Fibroblast of lung (primary cell): ENCODE data around the gene ACY1. TPM values are rescaled to one million over a fixed set of nuclear protein-coding genes. Genes with fewer than 3 reads are reported as not detected.

Experiments used
- DNase-seq, 2 donors: peaks; one replicate each; pipeline versions ENCODE4 v3.0.0 to v3.0.0-alpha.2; 2010; ENCODE audit warnings: low read depth in 2 of 2
- H2AFZ ChIP-seq: 2 replicates; pipeline ENCODE4 v1.5.1; 2012; ENCODE audit warnings: low read length, control low read depth, inconsistent platforms
- H3K27ac ChIP-seq: 2 replicates; pipeline ENCODE4 v1.5.1; 2011; ENCODE audit warnings: low read length, control low read depth; ENCODE audit not compliant: insufficient read depth
- H3K27me3 ChIP-seq: 2 replicates; pipeline ENCODE4 v1.5.1; 2011; ENCODE audit warnings: mild to moderate bottlenecking, low read length; ENCODE audit not compliant: control insufficient read depth, insufficient read depth
- H3K36me3 ChIP-seq: 2 replicates; pipeline ENCODE4 v1.5.1; 2011; ENCODE audit warnings: low read length; ENCODE audit not compliant: control insufficient read depth, insufficient read depth
- H3K4me1 ChIP-seq: 2 replicates; pipeline ENCODE4 v1.5.1; 2011; ENCODE audit warnings: low read length; ENCODE audit not compliant: control insufficient read depth, insufficient read depth; ENCODE audit errors: extremely low read depth
- H3K4me2 ChIP-seq: 2 replicates; pipeline ENCODE4 v1.5.1; 2011; ENCODE audit warnings: low read length, control low read depth; ENCODE audit not compliant: insufficient read depth; ENCODE audit errors: extremely low read depth
- H3K4me3 ChIP-seq, 4 experiments: fragments of 200-600 bp in 1 of 4; sonication (generic) in 1 of 4; replicated peaks in 1 of 4; 2 replicates each; pipeline ENCODE4 v1.5.1; 2011 to 2016; ENCODE audit warnings: low read length in 4 of 4, low read depth in 3 of 4, mild to moderate bottlenecking in 3 of 4, control low read depth in 2 of 4, inconsistent platforms in 1 of 4, mixed read lengths in 1 of 4; ENCODE audit not compliant: insufficient read depth in 1 of 4; ENCODE audit errors: control extremely low read depth in 1 of 4
- H3K79me2 ChIP-seq: 2 replicates; pipeline ENCODE4 v1.5.1; 2012; ENCODE audit warnings: mild to moderate bottlenecking, low read length, inconsistent platforms; ENCODE audit not compliant: control insufficient read depth, insufficient read depth
- H3K9ac ChIP-seq: 2 replicates; pipeline ENCODE4 v1.5.1; 2011; ENCODE audit warnings: mild to moderate bottlenecking, low read length, control low read depth; ENCODE audit not compliant: insufficient read depth
- H3K9me3 ChIP-seq: 2 replicates; pipeline ENCODE4 v1.5.1; 2012; ENCODE audit warnings: low read depth, low read length; ENCODE audit not compliant: control insufficient read depth, insufficient read depth
- H4K20me1 ChIP-seq: 2 replicates; pipeline ENCODE4 v1.5.1; 2011; ENCODE audit warnings: low read length; ENCODE audit not compliant: control insufficient read depth, insufficient read depth; ENCODE audit errors: extremely low read depth
- EZH2 ChIP-seq: IDR thresholded peaks from 2 replicates; pipeline ENCODE4 v1.5.1; 2012; ENCODE audit warnings: low read length, control low read depth, mild to moderate bottlenecking; ENCODE audit errors: missing control alignments
- polyA minus RNA-seq: library from RNA; depleted of rRNA, polyadenylated mRNA; stranded (reverse); fragments of >200 nt; gene quantifications from 2 replicates; pipeline ENCODE4 v1.2.3, GENCODE V29; 2011; ENCODE audit warnings: low replicate concordance
- polyA plus RNA-seq, 2 donors: library from polyadenylated mRNA; depleted of rRNA in 1 of 2; stranded (reverse) in 1 of 2; unstranded in 1 of 2; fragments of >200 nt; gene quantifications; 2 replicates each; pipeline ENCODE4 v1.2.1, GENCODE V29; 2011 to 2012; ENCODE audit warnings: missing spikeins in 1 of 2
- total RNA-seq: library from RNA; depleted of rRNA; stranded (reverse); fragments of >200 nt; gene quantifications from 2 replicates; pipeline ENCODE4 v1.2.1, GENCODE V29; 2014
- TF ChIP-seq, protein P1 (sequence below), 2 donors: IDR thresholded peaks in 1 of 2; conservative IDR thresholded peaks in 1 of 2; 1 replicate in 1 of 2; 2 replicates in 1 of 2; pipeline ENCODE4 v1.5.1; 2011 to 2012; ENCODE audit warnings: low read length in 2 of 2, control low read depth in 1 of 2, inconsistent platforms in 1 of 2, low read depth in 1 of 2, mild to moderate bottlenecking in 1 of 2

ACY1 gene
- total RNA-seq (36.0 and 40.3 TPM in 2 replicates), polyA plus RNA-seq (21.4 and 26.9 TPM in 2 replicates), polyA minus RNA-seq (71.1 and 134 TPM in 2 replicates)
- polyA plus RNA-seq (2012) = 29.7 and 37.8 TPM in 2 replicates

DNA sequence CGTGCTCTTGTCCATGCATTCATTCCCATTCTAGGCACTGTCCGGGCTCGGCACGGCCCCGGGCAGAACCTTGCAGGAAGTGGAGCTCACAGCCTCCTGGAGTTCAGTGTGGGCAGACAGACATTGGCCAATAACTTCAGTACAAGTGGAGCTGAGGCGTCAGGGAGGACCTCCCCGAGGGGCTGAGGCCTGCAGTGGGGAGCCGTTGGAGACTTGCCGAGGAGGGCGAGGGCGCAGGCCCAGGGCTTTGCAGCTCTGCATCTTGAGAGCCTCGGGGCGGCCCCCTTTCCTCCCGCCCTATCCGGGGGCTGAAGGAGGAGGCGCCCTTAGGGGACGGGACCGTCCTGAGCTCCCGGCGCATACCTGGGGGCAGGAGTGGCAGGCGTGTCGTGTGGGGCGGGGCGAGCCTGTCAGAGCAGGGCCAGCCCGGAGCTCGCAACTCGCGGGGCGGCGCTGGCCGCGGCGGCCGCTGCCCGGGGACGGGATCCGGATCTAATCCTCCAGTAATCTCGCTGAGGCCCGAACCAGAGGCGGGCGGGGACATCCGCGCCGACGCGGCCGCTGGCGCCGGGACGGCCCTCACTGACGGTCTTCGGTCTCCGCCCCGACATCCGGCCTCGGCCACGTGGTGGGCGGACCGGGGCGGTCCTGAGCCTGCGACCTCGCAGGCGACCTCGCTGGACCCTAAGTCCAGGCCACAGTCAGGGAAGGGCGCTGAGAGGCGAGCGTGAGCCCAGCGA is at the start of gene ACY1:
TSS of gene ACY1 (plus strand) at position 698 of the 740 bp plus-strand sequence. CDS start 530 bp downstream, outside the sequence.
- no peak for TF ChIP-seq EZH2
- TF ChIP-seq, protein P1, sequence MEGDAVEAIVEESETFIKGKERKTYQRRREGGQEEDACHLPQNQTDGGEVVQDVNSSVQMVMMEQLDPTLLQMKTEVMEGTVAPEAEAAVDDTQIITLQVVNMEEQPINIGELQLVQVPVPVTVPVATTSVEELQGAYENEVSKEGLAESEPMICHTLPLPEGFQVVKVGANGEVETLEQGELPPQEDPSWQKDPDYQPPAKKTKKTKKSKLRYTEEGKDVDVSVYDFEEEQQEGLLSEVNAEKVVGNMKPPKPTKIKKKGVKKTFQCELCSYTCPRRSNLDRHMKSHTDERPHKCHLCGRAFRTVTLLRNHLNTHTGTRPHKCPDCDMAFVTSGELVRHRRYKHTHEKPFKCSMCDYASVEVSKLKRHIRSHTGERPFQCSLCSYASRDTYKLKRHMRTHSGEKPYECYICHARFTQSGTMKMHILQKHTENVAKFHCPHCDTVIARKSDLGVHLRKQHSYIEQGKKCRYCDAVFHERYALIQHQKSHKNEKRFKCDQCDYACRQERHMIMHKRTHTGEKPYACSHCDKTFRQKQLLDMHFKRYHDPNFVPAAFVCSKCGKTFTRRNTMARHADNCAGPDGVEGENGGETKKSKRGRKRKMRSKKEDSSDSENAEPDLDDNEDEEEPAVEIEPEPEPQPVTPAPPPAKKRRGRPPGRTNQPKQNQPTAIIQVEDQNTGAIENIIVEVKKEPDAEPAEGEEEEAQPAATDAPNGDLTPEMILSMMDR (conservative IDR thresholded peaks at IDR 0.05 in 1 of 2, IDR thresholded peaks at IDR 0.05 in 1 of 2; ENCODE audit: low read depth in 1 of 2, low read length in 2 of 2) = no peak
- H2AFZ ChIP-seq = peak within 1 kb of the TSS; percentile 39
- peak; percentile 82 to 93 for DNase-seq
- peak within 1 kb of the TSS; percentile 92 for H3K4me2 ChIP-seq
- H3K27me3 ChIP-seq = no peaks in the 10 kb centered on the region
- peak within 1 kb of the TSS; percentile 93 for H3K27ac ChIP-seq
- H3K9me3 ChIP-seq = no peaks in the 10 kb centered on the region
- H3K9ac ChIP-seq = peak within 1 kb of the TSS; percentile 73
- H4K20me1 ChIP-seq = no peaks in the 10 kb centered on the region
- H3K36me3 ChIP-seq = peaks cover 1% of the 10 kb centered on the region
- peak within 1 kb of the TSS; percentile 55 to 75 (median 66) for H3K4me3 ChIP-seq
- peaks cover 5% of the 10 kb centered on the region for H3K4me1 ChIP-seq
- peaks cover 6% of the 10 kb centered on the region for H3K79me2 ChIP-seq

DNA sequence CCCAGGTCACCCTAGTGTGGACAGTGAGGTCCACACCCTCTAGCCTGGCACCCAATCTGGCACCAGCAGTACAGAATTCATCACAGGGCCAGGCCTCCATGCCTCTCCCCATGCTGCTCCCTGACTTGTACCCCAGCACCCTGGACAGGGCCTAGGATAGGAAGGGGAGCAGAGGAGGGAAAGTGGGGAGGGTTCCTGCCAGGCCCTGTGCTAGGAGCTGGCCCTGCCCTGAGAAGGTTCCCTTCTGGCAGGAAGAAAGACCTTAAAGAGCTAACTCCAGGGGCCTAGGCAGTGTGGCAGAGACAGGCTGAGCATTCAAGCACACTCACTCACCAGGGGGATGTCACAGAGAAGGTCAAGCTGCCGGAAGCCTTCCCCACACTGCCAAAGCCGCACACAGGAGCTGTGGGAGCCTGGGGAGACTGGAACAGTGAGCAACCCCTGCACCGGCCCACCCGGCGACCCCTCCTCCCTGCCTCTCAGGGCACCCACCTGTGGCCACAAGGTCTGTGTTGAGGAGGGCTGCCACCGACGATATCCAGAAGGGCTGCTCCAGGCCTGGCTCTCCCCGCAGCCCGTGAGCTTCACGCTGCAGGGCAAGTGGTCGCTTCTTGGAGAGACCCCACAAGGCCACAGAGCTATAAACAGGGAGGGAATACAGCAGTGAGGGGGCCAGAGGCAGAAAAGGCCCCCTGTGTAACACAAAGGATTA is 49.0 kb upstream of the ACY1 start:
- Histone ChIP-seq H3K4me1 (no peaks in the 10 kb centered on the region), H3K79me2 (peaks cover 6% of the 10 kb centered on the region), H3K36me3 (peaks cover 20% of the 10 kb centered on the region), H3K4me3 (no peak overlapping the region), H3K4me2 (no peak overlapping the region), H2AFZ (no peak overlapping the region), H4K20me1 (no peaks in the 10 kb centered on the region), H3K9ac (no peak overlapping the region), H3K27me3 (no peaks in the 10 kb centered on the region), H3K9me3 (no peaks in the 10 kb centered on the region), H3K27ac (no peak overlapping the region)
- no peak for DNase-seq
- TF ChIP-seq, protein P1 (conservative IDR thresholded peaks at IDR 0.05 in 1 of 2, IDR thresholded peaks at IDR 0.05 in 1 of 2; ENCODE audit: low read depth in 1 of 2, low read length in 2 of 2) = no peak
- TF ChIP-seq EZH2 = no peak
